Measurements from ENCODE around the gene SLC1A2.

DNA sequence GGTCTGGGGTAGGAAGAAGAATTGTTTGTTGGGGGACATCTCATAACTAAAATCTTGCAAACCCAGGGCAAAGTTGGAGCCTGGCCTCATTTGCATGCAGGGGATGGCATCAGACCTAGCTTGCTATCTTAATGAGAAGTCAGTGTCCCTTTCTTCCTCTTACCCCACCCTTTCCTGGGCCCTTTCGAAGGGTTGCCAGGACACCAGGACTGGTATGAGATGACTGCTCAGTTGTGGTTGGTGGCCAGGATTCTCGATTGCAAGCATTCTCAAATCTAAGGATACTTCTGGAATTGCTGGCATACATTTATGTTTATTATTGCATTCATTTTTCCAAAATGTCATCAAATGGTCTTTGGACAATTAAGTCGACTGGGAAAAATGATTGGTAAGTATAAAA is 131.0 kb downstream of the SLC1A2 start:
- TF ChIP-seq SNAI2 (CRISPR knock-in tag; IDR thresholded peaks at IDR 0.05) (no peak), OSR1 (CRISPR knock-in tag; IDR thresholded peaks at IDR 0.05) (no peak), ARNTL (CRISPR knock-in tag; IDR thresholded peaks at IDR 0.05; ENCODE audit: borderline replicate concordance, low read depth) (no peak), ZNF70 (CRISPR knock-in tag; IDR thresholded peaks at IDR 0.05) (no peak)
- TF ChIP-seq, protein P1, sequence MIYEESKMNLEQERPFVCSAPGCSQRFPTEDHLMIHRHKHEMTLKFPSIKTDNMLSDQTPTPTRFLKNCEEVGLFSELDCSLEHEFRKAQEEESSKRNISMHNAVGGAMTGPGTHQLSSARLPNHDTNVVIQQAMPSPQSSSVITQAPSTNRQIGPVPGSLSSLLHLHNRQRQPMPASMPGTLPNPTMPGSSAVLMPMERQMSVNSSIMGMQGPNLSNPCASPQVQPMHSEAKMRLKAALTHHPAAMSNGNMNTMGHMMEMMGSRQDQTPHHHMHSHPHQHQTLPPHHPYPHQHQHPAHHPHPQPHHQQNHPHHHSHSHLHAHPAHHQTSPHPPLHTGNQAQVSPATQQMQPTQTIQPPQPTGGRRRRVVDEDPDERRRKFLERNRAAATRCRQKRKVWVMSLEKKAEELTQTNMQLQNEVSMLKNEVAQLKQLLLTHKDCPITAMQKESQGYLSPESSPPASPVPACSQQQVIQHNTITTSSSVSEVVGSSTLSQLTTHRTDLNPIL (CRISPR knock-in tag; IDR thresholded peaks at IDR 0.05; ENCODE audit: low read depth), result no peak
- TF ChIP-seq, protein P2, sequence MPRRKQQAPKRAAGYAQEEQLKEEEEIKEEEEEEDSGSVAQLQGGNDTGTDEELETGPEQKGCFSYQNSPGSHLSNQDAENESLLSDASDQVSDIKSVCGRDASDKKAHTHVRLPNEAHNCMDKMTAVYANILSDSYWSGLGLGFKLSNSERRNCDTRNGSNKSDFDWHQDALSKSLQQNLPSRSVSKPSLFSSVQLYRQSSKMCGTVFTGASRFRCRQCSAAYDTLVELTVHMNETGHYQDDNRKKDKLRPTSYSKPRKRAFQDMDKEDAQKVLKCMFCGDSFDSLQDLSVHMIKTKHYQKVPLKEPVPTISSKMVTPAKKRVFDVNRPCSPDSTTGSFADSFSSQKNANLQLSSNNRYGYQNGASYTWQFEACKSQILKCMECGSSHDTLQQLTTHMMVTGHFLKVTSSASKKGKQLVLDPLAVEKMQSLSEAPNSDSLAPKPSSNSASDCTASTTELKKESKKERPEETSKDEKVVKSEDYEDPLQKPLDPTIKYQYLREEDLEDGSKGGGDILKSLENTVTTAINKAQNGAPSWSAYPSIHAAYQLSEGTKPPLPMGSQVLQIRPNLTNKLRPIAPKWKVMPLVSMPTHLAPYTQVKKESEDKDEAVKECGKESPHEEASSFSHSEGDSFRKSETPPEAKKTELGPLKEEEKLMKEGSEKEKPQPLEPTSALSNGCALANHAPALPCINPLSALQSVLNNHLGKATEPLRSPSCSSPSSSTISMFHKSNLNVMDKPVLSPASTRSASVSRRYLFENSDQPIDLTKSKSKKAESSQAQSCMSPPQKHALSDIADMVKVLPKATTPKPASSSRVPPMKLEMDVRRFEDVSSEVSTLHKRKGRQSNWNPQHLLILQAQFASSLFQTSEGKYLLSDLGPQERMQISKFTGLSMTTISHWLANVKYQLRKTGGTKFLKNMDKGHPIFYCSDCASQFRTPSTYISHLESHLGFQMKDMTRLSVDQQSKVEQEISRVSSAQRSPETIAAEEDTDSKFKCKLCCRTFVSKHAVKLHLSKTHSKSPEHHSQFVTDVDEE (CRISPR knock-in tag; IDR thresholded peaks at IDR 0.05), result no peak
- TF ChIP-seq, protein P3, sequence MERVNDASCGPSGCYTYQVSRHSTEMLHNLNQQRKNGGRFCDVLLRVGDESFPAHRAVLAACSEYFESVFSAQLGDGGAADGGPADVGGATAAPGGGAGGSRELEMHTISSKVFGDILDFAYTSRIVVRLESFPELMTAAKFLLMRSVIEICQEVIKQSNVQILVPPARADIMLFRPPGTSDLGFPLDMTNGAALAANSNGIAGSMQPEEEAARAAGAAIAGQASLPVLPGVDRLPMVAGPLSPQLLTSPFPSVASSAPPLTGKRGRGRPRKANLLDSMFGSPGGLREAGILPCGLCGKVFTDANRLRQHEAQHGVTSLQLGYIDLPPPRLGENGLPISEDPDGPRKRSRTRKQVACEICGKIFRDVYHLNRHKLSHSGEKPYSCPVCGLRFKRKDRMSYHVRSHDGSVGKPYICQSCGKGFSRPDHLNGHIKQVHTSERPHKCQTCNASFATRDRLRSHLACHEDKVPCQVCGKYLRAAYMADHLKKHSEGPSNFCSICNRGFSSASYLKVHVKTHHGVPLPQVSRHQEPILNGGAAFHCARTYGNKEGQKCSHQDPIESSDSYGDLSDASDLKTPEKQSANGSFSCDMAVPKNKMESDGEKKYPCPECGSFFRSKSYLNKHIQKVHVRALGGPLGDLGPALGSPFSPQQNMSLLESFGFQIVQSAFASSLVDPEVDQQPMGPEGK (CRISPR knock-in tag; IDR thresholded peaks at IDR 0.05; ENCODE audit: borderline replicate concordance), result no peak

Data from SK-N-SH treated with all-trans-retinoic acid at 6 μM for 48 hours (cell line).